Mesenchymal stem cell (in vitro differentiated cells and primary cell): ENCODE measurements around the gene FBXO8.

ENCODE experiments used
- DNase-seq: peaks from one replicate; pipeline ENCODE4 v3.0.0-alpha.2; 2013
- H2AFZ ChIP-seq: one replicate; pipeline ENCODE4 v1.6.1; 2013; ENCODE audit warnings: low read depth, mild to moderate bottlenecking, control low read depth, inconsistent platforms, low read length, moderate library complexity
- H2AK5ac ChIP-seq: 2 replicates; pipeline ENCODE4 v1.6.1; 2013; ENCODE audit warnings: low read length, moderate library complexity, mild to moderate bottlenecking, inconsistent platforms; ENCODE audit not compliant: severe bottlenecking
- H2BK120ac ChIP-seq: one replicate; pipeline ENCODE4 v1.6.1; 2013; ENCODE audit warnings: low read depth, mild to moderate bottlenecking, inconsistent platforms, low read length, moderate library complexity
- H2BK12ac ChIP-seq, 2 experiments: one replicate each; pipeline ENCODE4 v1.6.1; 2013; ENCODE audit warnings: inconsistent platforms in 2 of 2, low read length in 2 of 2, mild to moderate bottlenecking in 2 of 2, moderate library complexity in 2 of 2, control low read depth in 1 of 2
- H2BK15ac ChIP-seq: one replicate; pipeline ENCODE4 v1.6.1; 2013; ENCODE audit warnings: mild to moderate bottlenecking, low read depth, inconsistent platforms; ENCODE audit not compliant: poor library complexity, severe bottlenecking
- H2BK5ac ChIP-seq: 2 replicates; pipeline ENCODE4 v1.6.1; 2013; ENCODE audit warnings: low read depth, mild to moderate bottlenecking, low read length, control low read depth, inconsistent platforms; ENCODE audit not compliant: poor library complexity, severe bottlenecking
- H3K14ac ChIP-seq, 2 experiments: one replicate each; pipeline ENCODE4 v1.6.1; 2013; ENCODE audit warnings: inconsistent platforms in 2 of 2, low read length in 2 of 2, control low read depth in 1 of 2, mild to moderate bottlenecking in 1 of 2, moderate library complexity in 1 of 2
- H3K18ac ChIP-seq, 2 experiments: one replicate each; pipeline ENCODE4 v1.6.1; 2013; ENCODE audit warnings: inconsistent platforms in 2 of 2, low read length in 2 of 2, control low read depth in 1 of 2, low read depth in 1 of 2, mild to moderate bottlenecking in 1 of 2
- H3K23ac ChIP-seq, 2 experiments: one replicate each; pipeline ENCODE4 v1.6.1; 2013; ENCODE audit warnings: inconsistent platforms in 2 of 2, low read length in 2 of 2, mild to moderate bottlenecking in 2 of 2, moderate library complexity in 2 of 2, control low read depth in 1 of 2
- H3K27ac ChIP-seq: 2 replicates; pipeline ENCODE4 v1.5.1; 2013; ENCODE audit warnings: mild to moderate bottlenecking, moderate library complexity, low read length, control low read depth, inconsistent platforms; ENCODE audit not compliant: poor library complexity, severe bottlenecking
- H3K27me3 ChIP-seq, 2 experiments: 2 replicates each; pipeline versions ENCODE4 v1.6.1 to v1.7.0; 2013; ENCODE audit warnings: low read length in 2 of 2, mild to moderate bottlenecking in 2 of 2, moderate library complexity in 2 of 2, control low read depth in 1 of 2, inconsistent platforms in 1 of 2; ENCODE audit not compliant: control insufficient read depth in 1 of 2, insufficient read depth in 1 of 2
- H3K36me3 ChIP-seq, 2 experiments: 2 replicates each; pipeline versions ENCODE4 v1.6.1 to v1.7.0; 2013; ENCODE audit warnings: low read length in 2 of 2, control low read depth in 1 of 2, inconsistent platforms in 1 of 2, low read depth in 1 of 2, mild to moderate bottlenecking in 1 of 2; ENCODE audit not compliant: insufficient read depth in 2 of 2, control insufficient read depth in 1 of 2
- H3K4ac ChIP-seq, 2 experiments: one replicate each; pipeline ENCODE4 v1.6.1; 2013; ENCODE audit warnings: inconsistent platforms in 2 of 2, low read length in 2 of 2, mild to moderate bottlenecking in 2 of 2, moderate library complexity in 2 of 2, control low read depth in 1 of 2, low read depth in 1 of 2
- H3K4me1 ChIP-seq: 2 replicates; pipeline ENCODE4 v1.6.1; 2013; ENCODE audit warnings: low read depth, low read length, control low read depth; ENCODE audit not compliant: control insufficient read depth, insufficient read depth
- H3K4me2 ChIP-seq: 2 replicates; pipeline ENCODE4 v1.6.1; 2013; ENCODE audit warnings: low read length, mild to moderate bottlenecking, inconsistent platforms; ENCODE audit not compliant: poor library complexity, severe bottlenecking
- H3K4me3 ChIP-seq, 2 experiments: 2 replicates each; pipeline versions ENCODE4 v1.5.1 to v1.7.0; 2013; ENCODE audit warnings: low read length in 2 of 2, mild to moderate bottlenecking in 2 of 2, control low read depth in 1 of 2, low read depth in 1 of 2; ENCODE audit not compliant: insufficient read depth in 1 of 2
- H3K79me1 ChIP-seq: replicated peaks from 2 replicates; pipeline ENCODE4 v1.6.1; 2013; ENCODE audit warnings: mild to moderate bottlenecking, control low read depth, low read length, inconsistent platforms; ENCODE audit not compliant: poor library complexity, severe bottlenecking
- H3K9ac ChIP-seq: 2 replicates; pipeline ENCODE4 v1.7.0; 2013; ENCODE audit warnings: mild to moderate bottlenecking, low read length, moderate library complexity
- H3K9me3 ChIP-seq: 2 replicates; pipeline ENCODE4 v1.7.0; 2013; ENCODE audit warnings: mild to moderate bottlenecking, low read length; ENCODE audit not compliant: control insufficient read depth
- H4K8ac ChIP-seq: one replicate; pipeline ENCODE4 v1.6.1; 2013; ENCODE audit warnings: inconsistent platforms, mild to moderate bottlenecking, low read length, moderate library complexity
- H4K91ac ChIP-seq: one replicate; pipeline ENCODE4 v1.6.1; 2013; ENCODE audit warnings: mild to moderate bottlenecking, low read length, inconsistent platforms
- WGBS: methylation state at CpG from one replicate; pipeline ENCODE4 v1.1.7; 2013; ENCODE audit warnings: mixed read lengths; 5-methylcytosine and 5-hydroxymethylcytosine counted together

FBXO8 gene

GRCh38 chr4:174316954-174317353 is 33.5 kb upstream of the FBXO8 start:
- H2BK120ac ChIP-seq, result no peak overlapping the region
- no peak overlapping the region for H3K4me2 ChIP-seq
- H2AFZ ChIP-seq, result no peak overlapping the region

GRCh38 chr4:174316546-174316945 is 33.1 kb upstream of the FBXO8 start:
- no peak overlapping the region for H3K4ac ChIP-seq
- WGBS, result no CpG with 5 or more reads among the region's 1 CpG
- H3K27ac ChIP-seq, result no peak overlapping the region

More at GRCh38 chr4:174316954-174317353, 33.5 kb upstream of the FBXO8 start:
- Histone ChIP-seq H3K9ac (no peak overlapping the region), H4K91ac (no peak overlapping the region), H2AK5ac (no peak overlapping the region), H2BK12ac (no peak overlapping the region), H3K14ac (no peak overlapping the region), H3K23ac (no peak overlapping the region), H2BK15ac (no peak overlapping the region), H3K27me3 (no peaks in the 10 kb centered on the region), H3K4me1 (no peaks in the 10 kb centered on the region), H2BK5ac (no peak overlapping the region), H3K4ac (no peak overlapping the region), H3K79me1 (no peaks in the 10 kb centered on the region), H3K27ac (no peak overlapping the region), H3K36me3 (no peaks in the 10 kb centered on the region), H3K9me3 (no peaks in the 10 kb centered on the region), H3K18ac (no peak overlapping the region), H3K4me3 (no peak overlapping the region), H4K8ac (no peak overlapping the region)
- DNase-seq, result peak; percentile 24
- 100% methylated on average over 1 of the region's 2 CpGs for WGBS

GRCh38 chr4:174314770-174315169 is 31.3 kb upstream of the FBXO8 start:
- H2BK15ac ChIP-seq, result no peak overlapping the region
- no peak overlapping the region for H3K9ac ChIP-seq
- no peaks in the 10 kb centered on the region for H3K9me3 ChIP-seq
- DNase-seq, result peak; percentile 85
- no peak overlapping the region for H3K4ac ChIP-seq
- H3K4me1 ChIP-seq, result no peaks in the 10 kb centered on the region
- no peak overlapping the region for H3K23ac ChIP-seq
- H4K91ac ChIP-seq, result no peak overlapping the region
- no peak overlapping the region for H2AFZ ChIP-seq
- H3K36me3 ChIP-seq, result no peaks in the 10 kb centered on the region
- H3K79me1 ChIP-seq, result no peaks in the 10 kb centered on the region
- no peak overlapping the region for H2BK12ac ChIP-seq
- H3K4me2 ChIP-seq, result no peak overlapping the region
- H3K14ac ChIP-seq, result no peak overlapping the region
- no peak overlapping the region for H3K27ac ChIP-seq
- no peak overlapping the region for H2AK5ac ChIP-seq
- no peak overlapping the region for H2BK120ac ChIP-seq
- no peaks in the 10 kb centered on the region for H3K27me3 ChIP-seq
- H4K8ac ChIP-seq, result no peak overlapping the region
- no peak overlapping the region for H3K4me3 ChIP-seq
- WGBS, result 14% methylated on average over 3 of the region's 3 CpGs
- H2BK5ac ChIP-seq, result no peak overlapping the region
- no peak overlapping the region for H3K18ac ChIP-seq

More at GRCh38 chr4:174316546-174316945, 33.1 kb upstream of the FBXO8 start:
- H2BK120ac ChIP-seq, result no peak overlapping the region
- H3K79me1 ChIP-seq, result no peaks in the 10 kb centered on the region
- H2AK5ac ChIP-seq, result no peak overlapping the region
- no peak overlapping the region for H2BK12ac ChIP-seq
- H3K4me2 ChIP-seq, result no peak overlapping the region
- no peak overlapping the region for H3K23ac ChIP-seq
- H3K14ac ChIP-seq, result no peak overlapping the region
- no peaks in the 10 kb centered on the region for H3K4me1 ChIP-seq
- H3K9me3 ChIP-seq, result no peaks in the 10 kb centered on the region
- no peak overlapping the region for H2BK15ac ChIP-seq
- no peak overlapping the region for H2BK5ac ChIP-seq
- H4K91ac ChIP-seq, result no peak overlapping the region
- H3K18ac ChIP-seq, result no peak overlapping the region
- no peak overlapping the region for H3K9ac ChIP-seq
- no peak overlapping the region for H2AFZ ChIP-seq
- no peaks in the 10 kb centered on the region for H3K36me3 ChIP-seq
- H3K27me3 ChIP-seq, result no peaks in the 10 kb centered on the region
- no peak overlapping the region for H3K4me3 ChIP-seq
- H4K8ac ChIP-seq, result no peak overlapping the region
- DNase-seq, result peak; percentile 12

- Histone ChIP-seq H3K4ac (peak overlapping the region in 1 of 2 experiments; percentile 41), H3K4me1 (no peaks in the 10 kb centered on the region), H3K79me1 (no peaks in the 10 kb centered on the region), H3K36me3 (no peaks in the 10 kb centered on the region), H4K8ac (no peak overlapping the region), H3K4me2 (no peak overlapping the region), H2AFZ (no peak overlapping the region), H4K91ac (no peak overlapping the region), H3K27ac (no peak overlapping the region), H2BK120ac (no peak overlapping the region), H3K14ac (no peak overlapping the region), H3K9ac (no peak overlapping the region), H2BK12ac (peak overlapping the region in 1 of 2 experiments; percentile 76), H2BK15ac (no peak overlapping the region), H2BK5ac (no peak overlapping the region), H2AK5ac (peak overlapping the region; percentile 51), H3K18ac (peak overlapping the region in 1 of 2 experiments; percentile 45), H3K9me3 (no peaks in the 10 kb centered on the region), H3K4me3 (no peak overlapping the region), H3K23ac (no peak overlapping the region), H3K27me3 (no peaks in the 10 kb centered on the region)
- no peak for DNase-seq
- 100% methylated on average over 2 of the region's 3 CpGs for WGBS
Measured at GRCh38 chr4:174314274-174314673, 30.8 kb upstream of the FBXO8 start.
